Stimulated activated CD4-positive, alpha-beta T cell treated with anti-CD3 and anti-CD28 coated beads, Interleukin-4, amount 100 ng/mL, for 4 hours (primary cell): ENCODE data around the gene SPTLC1.
"Not testable (repeated sequence)": the region's sequence is repeated elsewhere in the genome, so short reads cannot be mapped to it uniquely, and the experiment has no call there.

Experiments used
- DNase-seq, 2 experiments: peaks; one replicate each; pipeline ENCODE4 v3.0.0-alpha.2; 2020

The SPTLC1 gene

DNA sequence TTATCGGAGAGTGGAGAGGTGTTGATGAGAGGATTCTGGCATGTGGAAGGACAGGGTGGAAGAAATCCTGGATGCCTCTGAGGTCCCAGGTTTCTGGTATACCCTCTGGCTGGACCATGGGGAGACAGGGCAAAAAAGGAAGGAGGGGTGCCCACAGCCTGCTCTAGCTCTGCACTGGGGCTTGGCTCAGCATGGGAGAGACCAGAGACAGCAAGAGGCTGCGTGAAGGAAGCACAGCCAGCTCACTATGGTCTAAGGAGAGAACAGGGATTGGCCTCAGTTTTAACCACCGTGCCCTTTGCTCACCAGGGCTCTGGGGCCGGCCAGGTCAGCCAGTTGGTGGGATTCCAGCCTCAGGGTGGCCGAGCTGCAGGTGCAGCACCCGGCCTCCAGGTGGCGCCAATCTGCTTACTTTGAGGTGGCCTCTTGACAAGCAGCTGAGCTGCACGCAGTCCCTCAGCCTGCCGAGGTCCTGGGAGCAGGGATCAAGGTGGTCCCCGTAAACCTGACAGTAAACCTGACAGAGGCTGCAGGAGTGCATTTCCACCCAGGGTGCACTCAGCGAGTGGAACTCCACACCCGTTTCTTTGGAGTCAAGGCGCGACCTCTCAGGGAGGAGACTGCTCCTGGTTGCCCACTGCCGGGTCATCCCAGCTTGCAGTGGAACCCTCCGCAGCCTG, 25.0 kb upstream of the SPTLC1 start:
- DNase-seq, result peak; percentile 53 to 66

DNA sequence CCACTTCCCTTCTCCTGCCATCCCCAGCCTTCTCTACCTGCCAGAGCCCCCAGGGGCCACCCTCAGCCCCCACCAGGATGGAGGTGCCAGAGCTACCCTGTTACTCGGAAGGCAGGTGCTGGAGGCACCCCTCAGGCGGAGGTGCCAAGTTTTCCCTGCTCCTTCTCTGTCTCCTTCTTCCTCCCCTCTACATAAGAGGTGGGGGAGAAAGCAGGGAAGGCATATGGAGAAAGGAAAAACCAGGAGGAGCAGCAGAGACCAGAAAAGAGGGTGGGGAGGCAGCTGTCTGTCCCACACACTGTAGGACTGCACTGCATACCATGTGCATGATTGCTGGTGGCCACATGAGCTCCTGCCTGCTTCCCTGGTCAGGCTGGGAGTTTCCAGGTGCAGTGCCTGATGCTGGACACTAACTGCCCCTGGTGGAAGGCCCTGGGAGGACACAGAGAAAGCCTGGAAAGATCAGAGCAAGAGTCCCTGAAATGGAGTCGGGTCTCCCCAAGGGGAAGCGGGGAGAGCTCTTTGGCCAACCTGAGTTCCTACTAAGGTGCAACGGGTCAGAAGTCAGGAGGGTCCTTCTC, 23.8 kb upstream of the SPTLC1 start:
- DNase-seq, result not testable (repeated sequence)

DNA sequence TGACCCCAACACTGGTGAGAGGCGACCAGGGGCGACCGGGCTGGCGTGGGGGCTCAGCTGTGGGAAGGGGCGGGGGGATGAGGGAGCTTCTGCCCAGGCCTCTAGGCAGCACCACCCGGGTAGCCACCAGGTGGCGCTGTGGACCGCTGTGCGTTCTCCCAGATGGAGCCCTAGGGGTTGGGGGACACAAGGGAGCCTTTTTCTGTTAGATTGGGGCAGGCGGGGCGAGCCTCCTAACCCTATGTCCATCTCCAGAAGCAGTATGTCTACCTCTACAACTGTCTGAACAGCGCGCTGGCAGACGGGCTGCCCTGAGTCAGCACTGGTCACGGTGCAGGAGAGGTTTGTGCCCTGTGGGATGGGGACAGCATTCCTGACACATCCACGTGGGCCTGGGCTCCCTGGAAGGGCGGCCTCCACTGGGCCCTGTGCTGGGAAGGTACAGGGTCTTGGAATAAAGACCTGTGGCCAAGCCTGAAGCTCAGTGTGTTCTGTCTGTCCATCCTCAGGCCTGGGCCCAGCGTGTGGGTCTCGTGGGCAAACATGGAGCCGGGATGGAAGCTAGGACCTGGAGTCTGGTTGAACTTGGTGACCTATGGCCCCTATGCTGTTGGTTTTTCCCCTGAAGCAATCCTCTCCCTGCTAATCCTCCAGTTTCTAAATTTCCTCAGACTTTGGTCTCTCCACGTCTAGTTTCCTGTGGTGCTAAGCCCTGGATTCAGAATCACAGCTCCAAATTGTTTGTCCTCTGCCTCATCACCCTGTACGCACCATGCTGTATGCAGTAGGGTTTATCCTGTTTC, 23.1 kb upstream of the SPTLC1 start:
- DNase-seq, result peak; percentile 45 to 77

DNA sequence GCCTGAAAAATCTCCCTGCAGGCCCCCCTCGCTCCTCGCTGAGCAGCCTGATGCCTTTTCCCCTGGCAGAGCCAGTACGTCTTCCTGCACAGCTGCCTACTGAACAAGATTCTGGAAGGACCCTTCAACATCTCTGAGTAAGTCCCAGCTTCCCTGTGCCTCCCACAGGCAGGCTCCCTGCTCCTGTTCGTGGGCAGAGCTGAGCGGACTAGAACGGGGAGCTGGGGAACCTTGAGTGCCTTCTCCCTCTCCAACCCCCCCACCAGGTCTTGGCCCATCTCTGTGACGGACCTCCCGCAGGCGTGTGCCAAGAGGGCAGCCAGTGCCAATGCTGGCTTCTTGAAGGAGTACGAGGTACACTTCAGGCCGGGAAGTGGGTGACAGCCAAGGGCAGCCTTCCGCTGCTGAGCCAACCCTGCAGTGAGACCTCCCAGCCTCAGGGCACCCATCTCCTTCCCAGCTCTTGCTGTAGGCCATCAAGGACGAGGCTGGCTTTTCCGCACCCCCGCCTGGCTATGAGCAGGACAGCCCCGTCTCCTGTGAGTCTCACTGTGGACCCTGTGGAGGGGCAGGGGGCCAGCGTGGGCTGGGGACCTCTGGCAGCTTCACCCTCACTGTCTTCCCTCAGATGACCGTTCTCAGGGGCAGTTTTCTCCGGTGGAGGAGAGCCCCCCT, 21.1 kb upstream of the SPTLC1 start:
- DNase-seq, result no peak

DNA sequence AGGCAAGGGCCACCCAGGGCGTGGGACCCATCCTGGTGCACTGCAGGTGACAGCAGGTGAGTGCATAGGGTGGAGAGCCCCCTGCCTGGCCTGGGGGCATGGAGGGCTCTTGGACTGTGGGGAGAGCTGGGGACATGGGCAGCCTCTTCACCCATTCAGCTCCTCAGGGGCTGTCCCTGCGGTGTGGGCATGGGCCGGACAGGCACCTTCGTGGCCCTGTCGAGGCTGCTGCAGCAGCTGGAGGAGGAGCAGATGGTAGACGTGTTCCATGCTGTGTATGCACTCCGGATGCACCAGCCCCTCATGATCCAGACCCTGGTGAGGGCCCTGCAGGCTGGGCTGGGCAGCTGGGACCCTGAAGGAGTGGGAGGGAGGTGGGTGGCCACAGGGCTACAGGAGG, 20.4 kb upstream of the SPTLC1 start:
- DNase-seq, result no peak

DNA sequence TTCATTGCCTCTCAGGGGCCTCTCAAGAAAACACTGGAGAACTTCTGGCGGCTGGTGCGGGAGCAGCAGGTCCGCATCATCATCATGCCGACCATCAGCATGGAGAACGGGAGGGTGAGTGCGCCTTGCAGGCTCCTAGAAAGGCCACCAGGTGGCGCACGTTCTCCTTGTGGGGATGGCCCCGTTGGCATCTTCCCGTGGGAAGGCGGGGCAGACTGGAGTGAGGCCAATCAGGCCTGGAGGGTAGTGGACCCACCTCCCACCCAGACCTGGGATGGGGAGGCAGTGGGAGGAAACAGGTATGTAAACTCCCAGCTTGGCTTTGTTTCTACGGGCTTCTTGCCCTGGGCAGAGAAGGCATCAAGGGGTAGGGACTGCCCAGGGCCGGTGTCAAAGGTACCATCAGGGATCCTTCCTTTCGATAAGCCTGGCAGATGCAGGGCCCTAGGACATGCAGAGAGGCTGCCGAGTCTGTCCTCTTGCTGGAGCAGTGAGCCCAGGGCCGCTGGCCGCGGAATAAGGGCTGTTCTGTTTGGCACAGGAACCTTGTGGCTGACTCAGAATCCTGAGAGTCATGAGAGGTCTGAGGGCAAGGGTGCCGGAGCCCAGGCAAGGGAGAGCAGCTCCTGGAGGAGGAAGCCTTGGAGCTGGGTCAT, 18.9 kb upstream of the SPTLC1 start:
- peak; percentile 58 to 74 for DNase-seq

DNA sequence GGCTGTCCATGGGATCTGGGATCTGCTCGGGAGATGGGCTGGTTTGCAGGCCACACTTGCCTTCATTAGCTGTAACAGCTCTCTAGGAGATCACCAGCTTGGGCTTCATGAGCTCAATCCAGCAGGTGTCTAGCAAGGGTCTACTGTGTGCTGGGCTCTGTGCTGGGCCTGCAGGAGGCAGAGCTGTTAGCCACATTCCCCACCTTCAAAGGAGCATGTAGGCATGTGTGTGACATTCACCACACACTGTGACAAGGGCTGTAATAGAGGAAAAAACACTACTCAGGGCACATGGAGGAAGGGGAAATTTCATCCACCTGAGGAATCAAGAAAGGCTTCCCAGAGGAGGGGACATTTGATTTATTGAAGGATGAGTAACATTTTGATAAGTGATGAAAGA, 17.7 kb upstream of the SPTLC1 start:
- not testable (repeated sequence) for DNase-seq

DNA sequence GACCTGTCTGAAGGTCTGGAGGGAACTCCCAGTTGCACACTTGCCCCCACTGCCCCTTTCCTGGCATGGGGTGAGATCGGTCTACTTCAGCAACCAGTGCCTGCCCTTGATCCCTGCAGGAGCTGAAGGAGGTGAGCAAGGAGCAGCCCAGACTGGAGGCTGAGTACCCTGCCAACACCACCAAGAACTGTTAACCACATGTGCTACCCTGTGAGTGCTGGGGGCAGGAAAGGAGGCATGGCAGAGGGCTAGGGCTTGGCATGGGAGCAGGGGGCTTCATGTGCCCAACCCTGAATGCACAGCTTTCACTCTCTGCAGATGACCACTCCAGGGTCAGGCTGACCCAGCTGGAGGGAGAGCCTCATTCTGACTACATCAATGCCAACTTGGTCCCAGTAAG, 17.3 kb upstream of the SPTLC1 start:
- no peak for DNase-seq

DNA sequence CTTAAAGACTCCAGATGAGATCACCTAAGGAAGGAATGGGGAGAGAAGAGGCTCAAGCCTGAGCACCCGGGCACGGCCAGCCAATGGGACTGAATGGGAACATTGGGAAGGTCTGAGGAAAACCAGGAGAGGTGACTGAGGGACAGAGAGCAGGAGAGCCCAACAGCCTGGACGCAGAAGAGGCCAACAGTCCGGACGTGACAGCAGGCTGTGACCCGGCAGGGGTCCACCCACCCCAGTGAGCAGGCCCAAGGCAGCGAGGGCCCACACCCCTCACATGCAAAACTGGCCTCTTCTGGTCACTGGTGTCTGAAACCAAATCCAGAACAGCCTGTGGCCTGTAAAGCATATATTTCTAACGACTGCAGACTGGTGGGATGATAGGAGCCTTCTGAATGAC, 7.6 kb upstream of the SPTLC1 start:
- DNase-seq, result no peak

DNA sequence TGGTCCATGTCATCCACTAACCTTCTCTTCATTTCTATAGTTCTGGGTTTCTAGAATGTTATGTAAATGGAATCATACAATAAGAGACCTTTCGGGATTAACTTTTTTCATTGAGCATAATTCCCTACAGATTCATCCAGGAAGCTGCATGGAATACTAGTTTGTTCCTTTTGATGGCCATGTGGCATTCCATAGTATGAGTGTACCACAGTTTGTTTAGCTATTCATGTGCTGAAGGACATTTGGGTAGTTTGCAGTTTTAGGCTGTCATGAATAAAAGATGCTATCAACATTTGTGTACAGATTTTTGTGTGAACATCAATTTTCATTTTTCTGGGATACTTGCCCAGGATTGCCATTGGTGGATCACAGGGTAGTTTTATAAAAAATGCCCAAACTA, 6.8 kb upstream of the SPTLC1 start:
- no peak for DNase-seq

DNA sequence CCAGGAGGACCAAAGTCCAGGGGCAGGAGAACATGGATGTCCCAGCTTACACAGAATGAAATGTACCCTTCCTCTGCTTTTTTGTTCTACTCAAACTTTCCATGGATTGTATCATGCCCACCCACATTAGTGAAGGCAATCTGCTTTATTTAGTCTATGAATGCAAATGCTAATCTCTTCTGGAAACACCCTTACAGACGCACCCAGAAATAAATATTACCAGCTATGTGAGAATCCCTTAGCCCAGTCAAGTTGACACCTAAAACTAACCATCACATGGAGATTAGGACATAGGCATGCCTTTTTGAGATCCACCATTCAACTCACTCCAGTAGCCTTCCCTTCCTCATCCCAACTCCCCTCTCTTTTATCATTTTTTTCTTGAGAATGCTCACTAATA, 6.1 kb upstream of the SPTLC1 start:
- DNase-seq, result no peak

DNA sequence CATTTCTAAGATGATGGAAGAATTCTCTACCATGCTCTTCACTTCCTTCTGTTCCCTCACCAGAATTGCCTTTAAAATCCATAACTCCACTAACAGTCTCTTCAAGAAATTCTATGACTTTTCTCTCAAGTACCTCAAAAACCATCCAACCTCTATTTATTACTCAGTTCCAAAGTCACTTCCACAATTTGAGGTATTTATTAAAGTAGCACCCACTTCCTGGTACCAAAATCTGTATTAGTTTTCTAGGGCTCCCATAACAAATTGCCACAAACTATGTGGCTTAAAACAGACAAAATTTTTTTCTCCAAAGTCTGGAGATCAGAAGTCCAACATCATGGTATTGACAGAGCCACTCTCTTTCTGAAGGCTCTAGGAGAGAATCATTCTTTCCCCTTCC, 4.9 kb upstream of the SPTLC1 start:
- DNase-seq, result no peak

DNA sequence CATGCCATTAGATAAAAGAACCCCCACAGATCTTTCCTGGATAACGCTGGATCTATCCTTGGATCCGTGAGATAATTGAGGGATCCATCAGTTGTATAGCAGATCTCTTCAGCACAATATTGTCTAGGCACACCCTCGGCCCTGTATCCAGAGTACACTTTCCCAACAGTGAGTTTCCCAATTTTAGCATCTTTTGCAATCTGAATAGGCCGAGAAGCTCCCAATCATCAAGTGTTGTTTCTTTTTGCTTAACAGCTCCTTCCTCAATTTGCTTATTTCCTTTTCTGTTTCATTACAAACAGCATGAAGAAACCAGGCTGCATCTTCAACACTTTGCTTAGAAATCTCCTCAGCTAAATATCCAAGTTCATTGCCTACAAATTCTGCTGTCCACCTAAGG, 4.4 kb upstream of the SPTLC1 start:
- DNase-seq, result no peak

DNA sequence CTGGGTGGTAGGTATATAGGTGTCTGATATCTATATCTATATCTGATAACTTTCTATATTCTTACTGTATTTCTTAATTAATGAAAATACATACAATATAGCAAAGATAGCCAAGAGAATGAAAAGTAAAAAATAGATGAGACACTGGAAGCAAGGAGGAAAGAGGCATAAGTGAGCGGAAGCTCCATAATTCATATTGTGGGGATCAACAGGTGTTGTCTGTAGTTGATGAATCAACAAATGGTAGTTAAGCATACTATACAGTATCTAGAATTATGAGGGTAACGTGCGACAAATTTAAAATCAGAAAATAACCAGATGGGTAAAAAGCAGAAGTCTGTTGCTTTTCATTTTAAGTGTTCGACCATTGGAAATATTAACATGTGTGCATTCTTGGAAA, 7.1 kb downstream of the SPTLC1 start:
- DNase-seq, result no peak

DNA sequence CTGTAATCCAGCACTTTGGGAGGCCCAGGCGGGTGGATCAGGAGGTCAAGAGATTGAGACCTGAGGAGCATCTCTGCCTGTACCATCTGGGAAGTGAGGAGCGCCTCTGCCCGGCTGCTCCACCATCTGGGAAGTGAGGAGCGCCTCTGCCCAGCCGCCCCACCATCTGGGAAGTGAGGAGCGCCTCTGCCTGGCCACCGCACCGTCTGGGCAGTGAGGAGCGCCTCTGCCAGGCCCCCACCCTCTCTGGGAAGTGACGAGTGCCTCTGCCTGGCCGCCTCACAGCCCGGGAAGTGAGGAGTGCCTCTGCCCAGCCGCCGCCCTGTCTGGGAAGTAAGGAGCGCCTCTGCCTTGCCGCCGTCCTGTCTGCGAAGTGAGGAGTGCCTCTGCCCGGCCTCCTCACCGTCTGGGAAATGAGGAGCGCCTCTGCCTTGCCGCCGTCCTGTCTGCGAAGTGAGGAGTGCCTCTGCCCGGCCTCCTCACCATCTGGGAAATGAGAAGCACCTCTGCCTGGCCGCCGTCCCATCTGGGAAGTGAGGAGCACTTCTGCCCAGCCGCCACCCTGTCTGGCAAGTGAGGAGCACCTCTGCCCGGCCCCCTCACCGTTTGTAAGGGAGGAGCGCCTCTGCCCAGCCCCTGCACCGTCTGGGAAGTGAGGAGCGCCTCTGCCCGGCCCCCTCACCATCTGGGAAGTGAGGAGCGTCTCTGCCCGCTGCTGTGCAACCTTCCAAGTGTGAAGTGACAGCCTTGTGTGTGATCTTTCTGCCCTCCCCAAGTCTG, 9.6 kb downstream of the SPTLC1 start:
- not testable (repeated sequence) for DNase-seq

DNA sequence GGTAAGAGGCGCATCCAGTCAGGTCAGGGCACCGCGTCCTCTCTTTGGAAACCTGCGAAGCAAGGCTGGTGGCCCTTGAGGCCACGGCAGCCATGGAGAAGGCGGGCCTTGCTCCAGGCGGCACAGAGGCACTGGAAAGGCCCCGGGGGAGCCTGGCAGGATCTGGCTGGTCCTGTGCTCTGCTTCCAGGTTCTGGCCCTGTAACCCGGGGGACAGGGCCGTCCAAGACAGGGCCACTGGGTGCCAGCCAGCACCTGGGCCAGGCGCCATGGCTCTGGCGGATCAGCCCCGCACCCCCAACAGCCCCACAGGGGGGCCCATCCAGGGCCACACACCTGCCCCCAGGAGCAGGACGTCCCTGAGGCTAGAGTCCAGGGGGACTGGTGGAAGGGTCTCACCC, 11.6 kb downstream of the SPTLC1 start:
- DNase-seq, result not testable (repeated sequence)

DNA sequence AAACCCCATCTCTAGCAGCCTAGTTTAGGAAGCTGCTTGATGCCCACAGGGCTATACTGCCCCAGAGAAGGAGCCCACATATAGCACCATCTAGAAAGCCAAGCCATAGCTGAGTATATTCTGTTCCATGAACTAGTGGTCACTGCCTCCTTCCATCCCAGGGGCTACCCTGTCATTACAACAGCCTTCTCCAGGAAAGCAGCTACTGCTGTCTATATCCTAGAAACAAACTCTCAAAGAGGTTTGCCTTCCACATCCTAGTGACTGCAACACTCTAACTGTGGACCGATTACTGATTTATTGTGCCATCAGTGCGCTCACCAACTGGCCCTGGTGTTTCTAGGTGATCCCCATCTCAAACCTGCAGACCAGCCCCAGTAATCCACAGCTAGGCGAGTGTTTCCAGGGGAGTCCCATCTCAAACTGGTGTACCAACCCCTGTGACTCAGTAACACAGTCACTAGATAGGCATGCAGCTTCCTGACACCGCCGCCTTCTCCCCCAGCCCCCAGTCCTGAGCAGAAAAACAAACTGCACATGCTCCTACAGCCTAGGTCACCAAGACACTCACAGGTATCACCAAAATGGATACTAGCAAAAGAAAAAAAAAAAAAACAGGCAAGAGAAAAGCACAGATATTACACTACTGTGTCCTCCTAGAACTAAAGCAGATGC, 14.8 kb downstream of the SPTLC1 start:
- no peak for DNase-seq

DNA sequence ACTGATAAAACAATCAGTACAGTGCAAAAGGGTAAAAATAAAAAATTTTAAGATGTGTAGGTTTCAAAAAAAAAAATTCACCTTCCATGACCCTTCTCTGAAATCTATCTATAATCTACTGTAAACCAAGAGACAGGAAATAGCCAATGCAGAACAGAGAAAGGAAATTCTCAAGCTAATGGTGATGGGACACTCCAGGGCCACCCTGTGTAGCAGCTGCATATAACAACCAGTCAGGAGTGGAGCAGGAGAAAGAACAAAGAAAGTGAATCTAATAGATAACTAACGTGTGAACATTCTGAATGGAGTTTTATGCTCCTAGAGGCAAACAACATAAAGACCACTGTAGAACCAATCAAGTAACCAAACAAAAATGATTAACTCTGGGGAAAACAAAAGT, 16.6 kb downstream of the SPTLC1 start:
- DNase-seq, result no peak

DNA sequence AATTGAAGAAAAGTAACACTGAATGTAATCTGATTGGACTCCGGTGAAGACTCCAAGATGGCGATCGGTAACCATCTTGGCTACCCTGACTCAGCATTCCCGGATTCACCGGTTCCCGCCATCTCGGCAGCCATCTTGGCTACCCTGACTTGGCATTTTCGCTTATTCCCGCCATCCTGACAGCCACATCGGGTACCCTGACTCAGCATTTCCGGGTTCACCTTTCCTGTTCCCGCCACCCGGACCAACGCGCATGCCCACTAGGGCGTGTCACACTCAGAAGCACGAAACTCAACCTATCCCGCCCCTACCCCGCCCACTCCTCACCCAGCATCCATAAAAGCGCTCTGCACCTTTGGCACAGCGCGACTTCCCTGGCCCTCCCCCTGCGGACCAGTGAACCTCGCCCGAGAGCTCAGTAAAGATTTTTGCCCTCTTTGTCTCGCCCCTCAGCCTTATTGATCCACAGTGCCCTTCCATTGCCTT, 17.2 kb downstream of the SPTLC1 start:
- peak; percentile 19 to 20 for DNase-seq

DNA sequence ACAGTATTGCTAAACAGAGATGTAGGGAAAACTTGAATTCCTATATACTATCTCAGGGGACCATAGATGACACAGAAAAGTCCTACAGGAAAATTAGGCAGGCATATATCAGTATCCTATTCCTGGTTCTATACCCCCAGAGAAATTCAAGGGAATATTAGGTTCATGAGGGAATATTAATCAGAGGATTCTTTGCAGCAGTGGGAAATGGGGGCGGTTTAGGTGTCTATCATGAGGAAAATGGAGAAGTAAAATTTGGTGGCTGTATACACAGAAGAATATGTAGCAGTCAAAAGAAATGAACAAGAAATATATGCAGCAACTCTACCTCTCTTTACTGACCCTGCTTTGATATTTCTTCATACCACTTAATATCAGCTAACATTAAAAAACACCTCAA, 20.0 kb downstream of the SPTLC1 start:
- DNase-seq, result no peak

DNA sequence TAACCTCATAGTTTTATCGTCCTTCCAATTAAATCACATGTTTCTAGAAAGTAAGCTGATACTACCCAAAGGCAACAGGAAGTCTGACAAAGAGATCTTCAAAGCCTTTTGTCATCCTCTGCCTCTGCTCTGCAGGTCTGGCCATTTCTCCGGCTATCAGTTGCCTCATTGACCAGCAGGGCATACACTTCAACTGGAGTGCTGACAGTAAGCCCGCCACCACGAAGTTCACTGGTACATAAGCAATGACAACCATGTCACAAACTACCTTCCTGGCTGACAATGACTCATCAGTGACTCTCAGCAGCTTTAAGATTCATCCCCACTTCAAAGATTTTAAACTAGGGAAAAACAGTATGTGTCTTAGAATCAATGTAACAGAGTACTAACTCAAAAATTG, 20.6 kb downstream of the SPTLC1 start:
- peak; percentile 7 to 39 for DNase-seq

DNA sequence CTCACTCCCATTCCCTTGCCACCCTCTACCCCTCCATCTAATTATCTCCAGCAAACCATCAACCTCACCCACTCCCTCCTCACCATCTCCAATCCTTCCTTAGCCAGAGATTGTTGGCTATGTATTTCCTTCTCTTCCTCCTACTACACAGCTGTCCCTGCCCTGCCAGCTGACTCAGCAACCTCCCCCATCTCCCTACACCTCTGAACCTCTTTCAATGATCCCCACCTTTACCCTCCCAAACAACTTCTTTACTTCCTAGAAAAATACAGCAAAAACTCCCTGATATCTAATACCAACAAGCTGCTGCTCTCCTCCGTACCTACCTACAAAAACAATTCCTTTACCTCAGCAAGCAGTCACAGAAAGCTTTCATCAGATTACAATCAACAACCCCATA, 37.3 kb downstream of the SPTLC1 start:
- no peak for DNase-seq
